Activated T-cell treated with anti-CD3 and anti-CD28 coated beads, Interleukin-2, amount 50 U/mL, for 1 hour (primary cell): Measurements from ENCODE around the gene PPP2R2B.

Experiments
- DNase-seq: peaks from one replicate; pipeline ENCODE4 v3.0.0-alpha.2; 2020

PPP2R2B gene

DNA sequence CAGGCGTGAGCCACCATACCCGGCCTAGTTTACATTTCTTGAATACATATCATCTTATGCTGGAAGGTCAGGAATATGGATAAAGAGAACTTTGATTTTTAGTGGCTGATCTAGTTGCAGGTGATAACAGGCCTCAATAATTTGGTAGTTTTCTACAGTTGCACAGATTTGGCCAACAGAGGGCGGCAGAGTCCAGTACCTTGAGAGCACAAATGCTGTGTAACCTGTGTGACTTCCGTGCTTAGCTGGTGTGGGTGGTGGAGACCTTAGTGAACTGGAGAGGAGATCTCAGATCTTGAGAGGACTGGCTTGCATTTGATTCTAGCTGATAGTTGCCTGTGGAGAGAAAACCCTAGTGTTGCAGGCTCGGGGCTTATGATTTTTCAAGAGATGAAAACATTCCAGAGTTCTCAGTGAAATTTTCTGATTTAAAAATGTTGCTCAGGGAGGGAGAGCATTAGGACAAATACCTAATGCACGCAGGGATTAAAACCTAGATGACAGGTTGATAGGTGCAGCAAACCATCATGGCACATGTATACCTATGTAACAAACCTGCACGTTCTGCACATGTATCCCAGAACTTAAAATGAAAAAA, 345.2 kb downstream of the PPP2R2B start:
- DNase-seq = peak; percentile 63
